GM18511 (cell line): ENCODE data around the gene PPARD.
"Not testable (repeated sequence)": the region's sequence is repeated elsewhere in the genome, so short reads cannot be mapped to it uniquely, and the experiment has no call there.

Experiments
- ATAC-seq: cut with Tn5 transposase; IDR thresholded peaks from one replicate; pipeline ENCODE4 v1.9.1; 2021; ENCODE audit warnings: mild to moderate bottlenecking, moderate library complexity; ENCODE audit not compliant: unreplicated experiment

Gene PPARD

GRCh38 chr6:35312076-35312800, 30.1 kb upstream of the PPARD start:
- no peak for ATAC-seq

GRCh38 chr6:35312807-35313206, 29.6 kb upstream of the PPARD start:
- no peak for ATAC-seq

- ATAC-seq = no peak
Observed at GRCh38 chr6:35317483-35318195, 24.7 kb upstream of the PPARD start.

GRCh38 chr6:35318196-35319171, 23.9 kb upstream of the PPARD start:
- ATAC-seq = no peak

- no peak for ATAC-seq
Observed at GRCh38 chr6:35319346-35320030, 22.9 kb upstream of the PPARD start.

GRCh38 chr6:35320031-35320410, 22.3 kb upstream of the PPARD start:
- no peak for ATAC-seq

GRCh38 chr6:35321091-35321490, 21.3 kb upstream of the PPARD start:
- ATAC-seq = no peak

- ATAC-seq = no peak
Observed at GRCh38 chr6:35327349-35328027, 14.9 kb upstream of the PPARD start.

- ATAC-seq = no peak
Observed at GRCh38 chr6:35328108-35328723, 14.1 kb upstream of the PPARD start.

- ATAC-seq = not testable (repeated sequence)
Observed at GRCh38 chr6:35328965-35329364, 13.4 kb upstream of the PPARD start.

GRCh38 chr6:35330541-35331119, 11.7 kb upstream of the PPARD start:
- ATAC-seq = no peak

- not testable (repeated sequence) for ATAC-seq
Observed at GRCh38 chr6:35332074-35332887, 10.1 kb upstream of the PPARD start.

- ATAC-seq = no peak
Observed at GRCh38 chr6:35341557-35341956, 801 bp upstream of the PPARD start.

GRCh38 chr6:35343092-35343834, 905 bp downstream of the PPARD start:
- ATAC-seq = no peak

- ATAC-seq = no peak
Observed at GRCh38 chr6:35343835-35344550, 1.6 kb downstream of the PPARD start.

GRCh38 chr6:35351422-35351821, 9.1 kb downstream of the PPARD start:
- no peak for ATAC-seq

GRCh38 chr6:35352735-35353134, 10.4 kb downstream of the PPARD start:
- no peak for ATAC-seq
